Osteoblast (primary cell): ENCODE results near the gene FTO. TPM values are rescaled to one million over a fixed set of nuclear protein-coding genes. Genes with fewer than 3 reads are reported as not detected.

ENCODE experiments used
- DNase-seq: peaks from one replicate; pipeline ENCODE4 v3.0.0; 2011; ENCODE audit warnings: low spot score, mixed read lengths; ENCODE audit not compliant: insufficient read length; ENCODE audit errors: missing footprints
- H2AFZ ChIP-seq: 2 replicates; pipeline ENCODE4 v1.6.0; 2011; ENCODE audit warnings: mild to moderate bottlenecking, low read length
- H3K27ac ChIP-seq: 2 replicates; pipeline ENCODE4 v1.5.1; 2011; ENCODE audit warnings: mild to moderate bottlenecking, low read depth, low read length, moderate library complexity
- H3K27me3 ChIP-seq: 2 replicates; pipeline ENCODE4 v1.6.0; 2012; ENCODE audit warnings: mild to moderate bottlenecking, control low read depth, inconsistent platforms, low read length, moderate library complexity; ENCODE audit not compliant: insufficient read depth
- H3K36me3 ChIP-seq: 2 replicates; pipeline ENCODE4 v1.5.1; 2011; ENCODE audit warnings: mild to moderate bottlenecking, low read length, control low read depth, moderate library complexity; ENCODE audit not compliant: insufficient read depth
- H3K4me1 ChIP-seq: 2 replicates; pipeline ENCODE4 v1.5.1; 2011; ENCODE audit warnings: mild to moderate bottlenecking, low read length, control low read depth, moderate library complexity; ENCODE audit not compliant: insufficient read depth
- H3K4me2 ChIP-seq: 2 replicates; pipeline ENCODE4 v1.6.0; 2011; ENCODE audit warnings: mild to moderate bottlenecking, low read length; ENCODE audit not compliant: insufficient read depth
- H3K4me3 ChIP-seq: fragments of 200-600 bp; sonication (generic); 3 replicates; pipeline ENCODE4 v1.5.1; 2012; ENCODE audit warnings: mild to moderate bottlenecking, low read length, inconsistent platforms; ENCODE audit not compliant: insufficient read depth
- H3K79me2 ChIP-seq: 2 replicates; pipeline ENCODE4 v1.6.0; 2012; ENCODE audit warnings: mild to moderate bottlenecking, low read length, control low read depth, inconsistent platforms; ENCODE audit not compliant: insufficient read depth
- H3K9me3 ChIP-seq: 2 replicates; pipeline ENCODE4 v1.5.1; 2011; ENCODE audit warnings: low read depth, low read length, control low read depth
- H4K20me1 ChIP-seq: 2 replicates; pipeline ENCODE4 v1.6.0; 2012; ENCODE audit warnings: mild to moderate bottlenecking, low read length, control low read depth; ENCODE audit not compliant: insufficient read depth
- total RNA-seq: library from RNA; depleted of rRNA; stranded (reverse); fragments of >200 nt; gene quantifications from 2 replicates; pipeline ENCODE4 v1.2.3, GENCODE V29; 2012
- TF ChIP-seq, protein P1 (sequence below): IDR thresholded peaks from 2 replicates; pipeline ENCODE4 v1.5.1; 2011; ENCODE audit warnings: mild to moderate bottlenecking, low read depth, low read length, moderate library complexity; ENCODE audit errors: extremely low read depth

Gene FTO
- total RNA-seq, 1 donor: 152 TPM

DNA sequence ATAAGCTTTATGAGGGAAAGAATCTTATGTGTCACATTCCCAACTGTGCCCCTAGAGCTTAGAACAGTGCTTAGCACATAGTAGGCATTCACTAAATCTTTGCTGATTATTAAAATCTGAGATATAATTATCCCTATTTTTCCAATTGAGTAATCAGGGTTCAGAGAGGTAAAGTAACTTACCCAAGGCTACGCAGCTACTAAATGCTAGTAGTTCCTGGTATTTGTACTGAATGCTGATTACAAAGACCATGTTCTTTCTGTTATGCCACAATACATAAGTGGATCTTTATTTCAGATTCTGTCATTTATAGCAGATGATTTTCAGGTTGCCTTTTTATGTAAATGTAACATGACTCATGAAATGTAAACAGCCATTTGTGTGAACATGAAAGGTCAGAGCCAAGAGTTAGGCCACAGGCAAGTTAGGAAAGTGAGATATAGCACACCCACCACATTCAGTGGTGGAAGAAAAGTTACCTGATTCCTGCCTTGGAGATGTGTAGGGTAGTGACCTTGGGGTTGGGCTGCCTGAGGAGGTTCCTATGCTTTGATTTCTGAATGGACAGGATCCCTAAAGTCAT is 77.2 kb downstream of the FTO start:
- no peak for DNase-seq
- H3K4me2 ChIP-seq: peak overlapping the region; percentile 17
- no peaks in the 10 kb centered on the region for H3K9me3 ChIP-seq
- no peak overlapping the region for H3K27ac ChIP-seq
- H3K36me3 ChIP-seq: no peaks in the 10 kb centered on the region
- no peaks in the 10 kb centered on the region for H4K20me1 ChIP-seq
- no peaks in the 10 kb centered on the region for H3K27me3 ChIP-seq
- no peak overlapping the region for H2AFZ ChIP-seq
- no peak overlapping the region for H3K4me3 ChIP-seq
- H3K79me2 ChIP-seq: peaks cover 74% of the 10 kb centered on the region
- peaks cover 28% of the 10 kb centered on the region for H3K4me1 ChIP-seq
- TF ChIP-seq, protein P1, sequence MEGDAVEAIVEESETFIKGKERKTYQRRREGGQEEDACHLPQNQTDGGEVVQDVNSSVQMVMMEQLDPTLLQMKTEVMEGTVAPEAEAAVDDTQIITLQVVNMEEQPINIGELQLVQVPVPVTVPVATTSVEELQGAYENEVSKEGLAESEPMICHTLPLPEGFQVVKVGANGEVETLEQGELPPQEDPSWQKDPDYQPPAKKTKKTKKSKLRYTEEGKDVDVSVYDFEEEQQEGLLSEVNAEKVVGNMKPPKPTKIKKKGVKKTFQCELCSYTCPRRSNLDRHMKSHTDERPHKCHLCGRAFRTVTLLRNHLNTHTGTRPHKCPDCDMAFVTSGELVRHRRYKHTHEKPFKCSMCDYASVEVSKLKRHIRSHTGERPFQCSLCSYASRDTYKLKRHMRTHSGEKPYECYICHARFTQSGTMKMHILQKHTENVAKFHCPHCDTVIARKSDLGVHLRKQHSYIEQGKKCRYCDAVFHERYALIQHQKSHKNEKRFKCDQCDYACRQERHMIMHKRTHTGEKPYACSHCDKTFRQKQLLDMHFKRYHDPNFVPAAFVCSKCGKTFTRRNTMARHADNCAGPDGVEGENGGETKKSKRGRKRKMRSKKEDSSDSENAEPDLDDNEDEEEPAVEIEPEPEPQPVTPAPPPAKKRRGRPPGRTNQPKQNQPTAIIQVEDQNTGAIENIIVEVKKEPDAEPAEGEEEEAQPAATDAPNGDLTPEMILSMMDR: no peak

DNA sequence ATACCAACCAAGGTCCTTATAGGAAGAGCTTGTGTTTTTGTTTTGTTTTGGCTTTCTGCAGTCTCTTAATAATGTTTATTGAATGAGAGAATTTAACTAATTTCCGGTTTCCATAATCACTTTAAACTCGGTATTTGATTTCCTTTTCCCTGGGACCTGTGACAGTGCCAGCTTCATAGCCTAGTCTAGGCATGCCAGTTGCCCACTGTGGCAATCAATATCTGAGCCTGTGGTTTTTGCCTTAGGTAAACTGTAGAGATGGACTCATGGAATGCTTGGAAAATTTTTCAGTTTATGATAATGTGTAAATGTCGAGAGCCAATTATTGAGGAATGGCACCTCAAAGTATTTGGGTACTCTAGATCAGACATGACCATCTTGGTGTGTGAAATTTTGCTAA is 78.2 kb downstream of the FTO start:
- Histone ChIP-seq H4K20me1 (no peaks in the 10 kb centered on the region), H3K4me1 (peaks cover 22% of the 10 kb centered on the region), H3K9me3 (no peaks in the 10 kb centered on the region), H3K36me3 (no peaks in the 10 kb centered on the region), H2AFZ (no peak overlapping the region), H3K4me2 (no peak overlapping the region), H3K4me3 (no peak overlapping the region), H3K79me2 (peaks cover 78% of the 10 kb centered on the region), H3K27ac (no peak overlapping the region), H3K27me3 (no peaks in the 10 kb centered on the region)
- no peak for DNase-seq
- TF ChIP-seq, protein P1: no peak

DNA sequence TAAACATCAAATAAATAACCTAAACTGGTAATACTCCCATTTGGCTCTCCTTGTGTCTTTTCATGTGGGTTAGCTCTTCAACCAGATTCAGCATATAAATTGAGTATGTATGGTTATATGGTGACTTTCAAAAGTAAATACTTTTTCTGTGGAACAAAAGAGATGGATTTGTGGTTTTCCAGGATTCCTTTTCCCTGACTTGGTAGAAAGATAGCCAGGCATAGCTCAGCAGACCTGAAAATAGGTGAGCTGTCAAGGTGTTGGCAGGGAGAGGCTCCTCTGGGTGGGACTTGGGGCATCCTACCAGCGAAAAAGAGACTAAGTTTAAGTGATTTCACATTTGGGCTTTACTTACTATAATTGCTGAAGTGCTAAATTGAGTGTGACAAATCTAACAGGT is 80.3 kb downstream of the FTO start:
- no peak overlapping the region for H3K4me2 ChIP-seq
- H3K79me2 ChIP-seq: peaks cover 67% of the 10 kb centered on the region
- no peak for DNase-seq

DNA sequence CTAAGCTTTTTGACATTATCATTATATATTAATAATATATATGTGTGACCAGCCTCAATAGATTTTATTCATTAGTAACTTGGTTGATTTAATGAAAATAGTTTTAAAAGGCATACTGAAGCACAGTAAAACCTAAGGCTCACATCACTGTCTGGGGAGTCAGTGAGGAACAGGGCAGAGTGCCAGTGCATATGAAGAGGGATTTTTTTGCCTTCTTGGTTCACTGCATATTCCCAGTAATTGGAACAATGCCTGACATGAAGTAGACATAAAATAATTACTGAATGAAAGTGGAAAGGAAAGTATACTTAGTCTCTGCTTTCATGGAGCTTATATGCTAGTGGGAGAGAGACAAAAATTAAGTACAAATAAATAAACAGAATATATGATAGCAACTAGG is 81.1 kb downstream of the FTO start:
- Histone ChIP-seq H4K20me1 (no peaks in the 10 kb centered on the region), H3K36me3 (no peaks in the 10 kb centered on the region), H3K9me3 (no peaks in the 10 kb centered on the region), H3K27me3 (no peaks in the 10 kb centered on the region), H3K4me3 (no peak overlapping the region), H2AFZ (no peak overlapping the region), H3K79me2 (peaks cover 61% of the 10 kb centered on the region), H3K4me2 (no peak overlapping the region), H3K27ac (no peak overlapping the region), H3K4me1 (peaks cover 29% of the 10 kb centered on the region)
- DNase-seq: no peak
- TF ChIP-seq, protein P1: no peak

More for the DNA sequence above, 80.3 kb downstream of the FTO start:
- H3K4me3 ChIP-seq: no peak overlapping the region
- no peaks in the 10 kb centered on the region for H3K36me3 ChIP-seq
- TF ChIP-seq, protein P1: no peak
- no peak overlapping the region for H3K27ac ChIP-seq
- no peaks in the 10 kb centered on the region for H3K27me3 ChIP-seq
- H3K4me1 ChIP-seq: peaks cover 31% of the 10 kb centered on the region
- H2AFZ ChIP-seq: no peak overlapping the region
- no peaks in the 10 kb centered on the region for H4K20me1 ChIP-seq
- H3K9me3 ChIP-seq: no peaks in the 10 kb centered on the region
